Brain microvascular endothelial cell (primary cell): ENCODE data around the gene ATPAF1.

ENCODE experiments used
- DNase-seq: peaks from one replicate; pipeline ENCODE4 v3.0.0-alpha.2; 2020
- H3K27ac ChIP-seq: fragments of 250-450 bp; sonication (Bioruptor Pico); 2 replicates; pipeline ENCODE4 v1.5.1; 2020; ENCODE audit warnings: mild to moderate bottlenecking, moderate library complexity
- H3K27me3 ChIP-seq: fragments of 250-450 bp; sonication (Bioruptor Pico); replicated peaks from 2 replicates; pipeline ENCODE4 v1.5.1; 2020; ENCODE audit warnings: mild to moderate bottlenecking
- H3K36me3 ChIP-seq: fragments of 250-450 bp; sonication (Bioruptor Pico); replicated peaks from 2 replicates; pipeline ENCODE4 v1.5.1; 2020; ENCODE audit warnings: mild to moderate bottlenecking
- H3K4me3 ChIP-seq: 2 replicates; pipeline ENCODE4 v1.5.1; 2011; ENCODE audit warnings: low read depth, mild to moderate bottlenecking, control low read depth, low read length, moderate library complexity
- in situ Hi-C: cut with HindIII; loops from 2 replicates; pipeline ENCODE4 v1.10.0; 2017; ENCODE audit warnings: low sequenced_read_pairs, low pct_ligation_motif_present
- TF ChIP-seq, protein P1 (sequence below): IDR thresholded peaks from 2 replicates; pipeline ENCODE4 v1.5.1; 2011; ENCODE audit warnings: low read depth, mild to moderate bottlenecking, moderate library complexity, low read length, control low read depth, inconsistent platforms; ENCODE audit errors: missing control alignments

ATPAF1 gene

DNA sequence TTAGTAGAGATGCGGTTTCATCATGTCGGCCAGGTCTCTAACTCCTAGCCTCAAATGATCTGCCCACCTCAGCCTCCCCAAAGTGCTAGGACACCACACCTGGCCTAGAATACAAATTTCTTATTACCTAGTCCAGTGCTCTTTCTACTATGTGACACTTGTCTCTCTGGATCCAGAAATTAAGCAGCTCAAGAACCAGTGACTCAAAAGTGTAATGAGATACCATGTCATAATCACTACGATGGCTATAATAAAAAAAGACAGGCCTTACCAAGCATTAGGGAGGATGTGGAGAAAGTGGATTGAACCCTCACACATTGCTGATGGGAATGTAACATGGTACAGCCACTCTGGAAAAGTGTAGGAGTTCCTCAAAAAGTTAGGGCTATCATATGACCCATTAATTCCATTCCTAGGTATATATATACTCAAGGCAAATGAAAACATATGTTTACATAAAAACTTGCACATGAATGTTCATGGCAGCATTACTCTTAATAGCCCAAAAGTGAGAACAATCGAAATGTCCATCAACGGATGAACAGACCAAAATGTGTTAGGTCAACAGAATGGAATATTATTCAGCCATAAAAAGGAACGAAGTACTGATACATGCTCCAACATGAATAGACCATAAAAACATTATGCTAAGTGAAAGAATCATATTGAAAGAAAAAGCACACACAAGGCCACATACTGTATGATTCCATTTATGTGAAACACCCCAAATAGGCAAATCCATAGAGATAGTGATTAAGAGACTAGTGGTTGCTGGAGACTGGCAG is 11.8 kb upstream of the ATPAF1 start:
- no peak for DNase-seq
- H3K27me3 ChIP-seq: no peaks in the 10 kb centered on the region
- in situ Hi-C loops: no loop called here
- H3K27ac ChIP-seq: no peak overlapping the region
- TF ChIP-seq, protein P1, sequence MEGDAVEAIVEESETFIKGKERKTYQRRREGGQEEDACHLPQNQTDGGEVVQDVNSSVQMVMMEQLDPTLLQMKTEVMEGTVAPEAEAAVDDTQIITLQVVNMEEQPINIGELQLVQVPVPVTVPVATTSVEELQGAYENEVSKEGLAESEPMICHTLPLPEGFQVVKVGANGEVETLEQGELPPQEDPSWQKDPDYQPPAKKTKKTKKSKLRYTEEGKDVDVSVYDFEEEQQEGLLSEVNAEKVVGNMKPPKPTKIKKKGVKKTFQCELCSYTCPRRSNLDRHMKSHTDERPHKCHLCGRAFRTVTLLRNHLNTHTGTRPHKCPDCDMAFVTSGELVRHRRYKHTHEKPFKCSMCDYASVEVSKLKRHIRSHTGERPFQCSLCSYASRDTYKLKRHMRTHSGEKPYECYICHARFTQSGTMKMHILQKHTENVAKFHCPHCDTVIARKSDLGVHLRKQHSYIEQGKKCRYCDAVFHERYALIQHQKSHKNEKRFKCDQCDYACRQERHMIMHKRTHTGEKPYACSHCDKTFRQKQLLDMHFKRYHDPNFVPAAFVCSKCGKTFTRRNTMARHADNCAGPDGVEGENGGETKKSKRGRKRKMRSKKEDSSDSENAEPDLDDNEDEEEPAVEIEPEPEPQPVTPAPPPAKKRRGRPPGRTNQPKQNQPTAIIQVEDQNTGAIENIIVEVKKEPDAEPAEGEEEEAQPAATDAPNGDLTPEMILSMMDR: no peak
- peaks cover 49% of the 10 kb centered on the region for H3K36me3 ChIP-seq
- no peak overlapping the region for H3K4me3 ChIP-seq

DNA sequence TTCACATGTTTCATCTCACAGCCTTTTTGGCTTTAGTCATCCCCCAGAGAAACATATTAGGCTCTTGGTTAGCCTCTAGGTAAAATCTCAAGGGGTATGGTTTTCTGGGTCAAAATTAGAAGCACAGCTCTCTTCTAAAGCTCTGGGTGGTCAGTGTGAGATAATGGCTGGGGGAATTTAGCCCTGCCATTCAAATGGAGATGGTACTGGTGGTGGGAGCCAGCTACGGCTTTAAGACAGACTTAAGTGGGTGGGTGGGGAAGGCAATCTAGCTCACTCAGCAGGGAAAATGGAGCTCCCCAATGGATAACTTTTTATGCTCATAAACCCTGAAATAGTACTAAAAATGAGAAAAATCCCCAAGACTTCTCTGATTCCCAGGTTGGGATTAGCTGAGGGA is 9.2 kb upstream of the ATPAF1 start:
- in situ Hi-C loops: no loop called here
- TF ChIP-seq, protein P1: no peak
- Histone ChIP-seq H3K36me3 (peaks cover 34% of the 10 kb centered on the region), H3K27ac (no peak overlapping the region), H3K4me3 (no peak overlapping the region), H3K27me3 (no peaks in the 10 kb centered on the region)
- no peak for DNase-seq

DNA sequence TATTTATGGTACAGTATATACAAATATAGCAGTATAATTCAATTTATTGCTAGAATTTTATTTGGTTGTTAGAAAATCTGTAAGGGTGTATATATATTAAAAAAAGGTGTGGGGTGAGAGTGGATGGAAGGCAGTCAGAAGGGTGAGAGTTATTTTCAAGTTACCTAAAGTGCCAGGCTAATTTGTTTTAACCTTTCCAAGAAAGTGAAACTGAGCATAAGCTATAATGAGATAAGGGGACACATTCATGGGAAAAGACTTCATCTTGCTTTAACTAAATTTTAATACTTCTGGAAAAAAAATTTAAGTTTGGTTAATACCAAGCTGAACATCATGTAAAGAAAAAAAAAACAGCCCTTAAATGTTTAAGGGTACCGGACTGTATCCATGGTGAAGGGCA is 8.4 kb upstream of the ATPAF1 start:
- H3K27ac ChIP-seq: no peak overlapping the region
- in situ Hi-C loops: no loop called here
- no peak for DNase-seq
- TF ChIP-seq, protein P1: no peak
- no peak overlapping the region for H3K4me3 ChIP-seq
- H3K27me3 ChIP-seq: no peaks in the 10 kb centered on the region
- peaks cover 31% of the 10 kb centered on the region for H3K36me3 ChIP-seq

DNA sequence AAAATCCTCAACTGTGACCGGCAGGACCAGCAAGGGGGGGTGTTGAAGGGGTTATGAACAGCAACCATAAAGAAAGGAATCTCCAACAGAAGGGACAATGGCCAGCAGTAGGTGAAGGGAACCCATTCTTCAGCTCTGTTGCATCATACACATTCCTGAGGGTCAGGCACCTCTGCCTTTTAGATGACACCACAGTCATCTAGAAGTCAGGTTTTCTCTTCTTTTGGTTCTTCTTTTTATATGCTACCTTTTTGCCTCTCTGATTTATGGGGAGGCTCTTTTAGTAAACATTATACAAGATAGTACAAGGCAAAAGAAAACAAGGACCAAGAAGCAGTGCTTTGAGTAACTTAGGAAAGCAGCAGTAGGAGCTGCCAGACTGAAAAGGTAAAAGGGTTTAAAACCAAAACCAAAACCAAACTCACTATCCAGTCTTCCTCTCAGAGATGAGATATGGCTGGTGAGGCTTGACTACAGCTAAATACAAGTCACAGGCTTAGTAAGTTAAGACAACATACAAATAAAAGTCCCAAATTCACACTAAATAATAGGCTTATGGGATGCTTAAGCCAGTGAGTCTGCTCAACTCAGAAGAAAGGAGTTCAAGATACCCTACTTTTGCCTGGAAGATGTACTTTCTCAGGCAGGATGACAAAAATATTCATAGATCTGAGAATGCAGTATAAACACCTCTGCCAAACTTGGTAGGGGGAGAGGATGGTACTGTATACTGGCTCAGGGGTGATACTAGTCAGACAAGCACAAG is 7.6 kb upstream of the ATPAF1 start:
- Histone ChIP-seq H3K36me3 (peaks cover 31% of the 10 kb centered on the region), H3K4me3 (no peak overlapping the region), H3K27me3 (no peaks in the 10 kb centered on the region), H3K27ac (no peak overlapping the region)
- DNase-seq: no peak
- in situ Hi-C loops: no loop called here
- TF ChIP-seq, protein P1: no peak

DNA sequence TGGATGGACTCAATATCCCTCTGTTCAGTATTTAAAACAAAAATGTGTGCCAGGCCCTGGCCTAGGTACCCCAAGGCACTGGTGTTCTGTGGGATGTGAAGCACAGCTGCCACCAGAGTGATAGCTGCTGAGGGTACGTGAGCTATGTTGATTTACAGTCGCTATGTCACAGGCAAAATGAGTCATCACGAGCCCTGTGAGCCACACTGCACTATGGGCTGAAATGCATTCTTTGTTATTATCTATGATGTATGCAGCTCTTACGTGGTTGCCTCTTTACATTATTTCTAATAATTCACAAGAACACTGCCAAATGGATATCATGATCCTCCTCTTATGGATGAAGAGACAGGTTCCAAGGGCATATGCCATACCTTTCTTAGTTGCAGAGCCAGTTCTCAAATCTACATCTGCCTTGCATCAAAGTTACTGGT is 5.6 kb upstream of the ATPAF1 start:
- Histone ChIP-seq H3K36me3 (peaks cover 22% of the 10 kb centered on the region), H3K4me3 (no peak overlapping the region), H3K27ac (no peak overlapping the region), H3K27me3 (no peaks in the 10 kb centered on the region)
- TF ChIP-seq, protein P1: no peak
- DNase-seq: peak; percentile 79
- in situ Hi-C loops: no loop called here
